CD4-positive, CD25-positive, alpha-beta regulatory T cell (primary cell): ENCODE data around the gene FBXL22. TPM values are rescaled to one million over a fixed set of nuclear protein-coding genes. Genes with fewer than 3 reads are reported as not detected.
A peak's percentile ranks its signal among the peaks of the same experiment; 100 is the strongest.

Experiments
- ATAC-seq, 2 donors: fragments of 150-1000 bp; cut with Tn5 transposase; one replicate each; pipeline ENCODE4 v1.10.0; 2021; ENCODE audit warnings: low read depth in 2 of 2, moderate number of reproducible peaks in 2 of 2, moderate library complexity in 1 of 2
- DNase-seq, 3 donors: peaks; one replicate each; pipeline versions ENCODE4 v3.0.0 to v3.0.0-alpha.2; 2012 to 2022; ENCODE audit warnings: mixed read lengths in 1 of 3
- H3K27ac ChIP-seq: one replicate; pipeline ENCODE4 v1.7.0; 2013; ENCODE audit warnings: mild to moderate bottlenecking, low read length; ENCODE audit not compliant: insufficient read depth, poor library complexity, severe bottlenecking
- H3K27me3 ChIP-seq: one replicate; pipeline ENCODE4 v1.7.0; 2013; ENCODE audit warnings: low read length; ENCODE audit not compliant: control insufficient read depth, insufficient read depth
- H3K36me3 ChIP-seq: one replicate; pipeline ENCODE4 v1.7.0; 2013; ENCODE audit warnings: mild to moderate bottlenecking, low read length, moderate library complexity; ENCODE audit not compliant: control insufficient read depth, insufficient read depth
- H3K4me1 ChIP-seq: 2 replicates; pipeline ENCODE4 v1.7.0; 2013; ENCODE audit warnings: mild to moderate bottlenecking, low read length; ENCODE audit not compliant: insufficient read depth, control insufficient read depth, poor library complexity, severe bottlenecking
- H3K4me3 ChIP-seq: one replicate; pipeline ENCODE4 v1.7.0; 2013; ENCODE audit warnings: low read depth, mild to moderate bottlenecking, low read length, moderate library complexity
- H3K9me3 ChIP-seq, 2 experiments: 1 replicate in 1 of 2; 2 replicates in 1 of 2; pipeline ENCODE4 v1.7.0; 2013; ENCODE audit warnings: low read length in 2 of 2, mild to moderate bottlenecking in 1 of 2, moderate library complexity in 1 of 2; ENCODE audit not compliant: control insufficient read depth in 2 of 2
- H3K27ac Mint-ChIP-seq, 3 donors: one replicate each; pipeline ENCODE4 v1.8.0; 2020 to 2022; ENCODE audit warnings: mild to moderate bottlenecking in 3 of 3, mixed read lengths in 3 of 3, moderate library complexity in 2 of 3
- H3K27me3 Mint-ChIP-seq: one replicate; pipeline ENCODE4 v1.8.0; 2022; ENCODE audit warnings: mild to moderate bottlenecking, mixed read lengths
- H3K36me3 Mint-ChIP-seq: one replicate; pipeline ENCODE4 v1.8.0; 2020; ENCODE audit warnings: mixed read lengths
- H3K4me1 Mint-ChIP-seq, 4 donors: one replicate each; pipeline ENCODE4 v1.8.0; 2020 to 2022; ENCODE audit warnings: mixed read lengths in 4 of 4, mild to moderate bottlenecking in 1 of 4
- H3K4me3 Mint-ChIP-seq, 4 donors: one replicate each; pipeline ENCODE4 v1.8.0; 2020 to 2022; ENCODE audit warnings: mild to moderate bottlenecking in 4 of 4, mixed read lengths in 4 of 4, moderate library complexity in 3 of 4
- H3K9me3 Mint-ChIP-seq, 7 donors: one replicate each; pipeline ENCODE4 v1.8.0; 2020 to 2022; ENCODE audit warnings: mixed read lengths in 7 of 7, mild to moderate bottlenecking in 3 of 7, moderate library complexity in 2 of 7
- polyA plus RNA-seq, 4 donors: library from polyadenylated mRNA; unstranded; fragments of 300-500 nt; fragmentation: Illumina TruSeq; gene quantifications; one replicate each; pipeline ENCODE4 v1.2.3, GENCODE V29; 2021
- total RNA-seq: library from RNA; stranded (reverse); gene quantifications from one replicate; pipeline ENCODE4 v1.2.3, GENCODE V29; 2022

Gene FBXL22, protein sequence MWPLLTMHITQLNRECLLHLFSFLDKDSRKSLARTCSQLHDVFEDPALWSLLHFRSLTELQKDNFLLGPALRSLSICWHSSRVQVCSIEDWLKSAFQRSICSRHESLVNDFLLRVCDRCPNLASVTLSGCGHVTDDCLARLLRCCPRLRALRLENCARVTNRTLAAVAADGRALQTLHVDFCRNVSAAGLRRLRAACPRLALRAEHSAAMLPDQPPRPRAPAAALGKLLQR
- total RNA-seq (1.7 TPM), polyA plus RNA-seq (1 to 10 TPM in 2 of 4 donors, under 1 TPM in 2; 0.45 to 2.1 (median 1.0) TPM)

DNA sequence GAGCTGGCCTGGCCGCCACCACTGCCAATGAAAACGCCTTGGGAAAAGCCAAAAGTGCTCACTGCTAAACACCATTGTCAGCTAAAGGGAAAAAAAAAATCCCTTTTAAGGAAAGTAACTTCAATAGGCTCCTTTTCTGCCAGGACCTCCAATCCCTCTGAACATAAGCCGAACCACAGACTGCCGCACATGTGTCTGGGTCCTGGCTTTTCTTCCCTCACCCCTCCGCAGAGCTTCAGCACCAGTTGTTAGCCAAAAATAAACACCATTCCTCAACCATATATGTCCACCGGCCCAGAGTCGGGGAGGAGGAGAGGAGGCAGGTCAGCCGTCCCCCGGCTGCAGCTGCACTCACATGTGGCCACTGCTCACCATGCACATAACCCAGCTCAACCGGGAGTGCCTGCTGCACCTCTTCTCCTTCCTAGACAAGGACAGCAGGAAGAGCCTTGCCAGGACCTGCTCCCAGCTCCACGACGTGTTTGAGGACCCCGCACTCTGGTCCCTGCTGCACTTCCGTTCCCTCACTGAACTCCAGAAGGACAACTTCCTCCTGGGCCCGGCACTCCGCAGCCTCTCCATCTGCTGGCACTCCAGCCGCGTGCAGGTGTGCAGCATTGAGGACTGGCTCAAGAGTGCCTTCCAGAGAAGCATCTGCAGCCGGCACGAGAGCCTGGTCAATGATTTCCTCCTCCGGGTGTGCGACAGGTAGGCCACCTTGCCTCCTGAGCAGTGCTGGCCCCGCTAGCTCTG, at the start of gene FBXL22:
Gene FBXL22, plus strand, starts transcription at position 350 of the 753 bp plus-strand sequence. Its CDS starts 6 bp downstream, at position 356.
- H3K27me3 ChIP-seq, result no peaks in the 10 kb centered on the region
- H3K27ac ChIP-seq, result no peak within 1 kb of the TSS
- peaks cover 28% of the 10 kb centered on the region for H3K4me1 ChIP-seq

DNA sequence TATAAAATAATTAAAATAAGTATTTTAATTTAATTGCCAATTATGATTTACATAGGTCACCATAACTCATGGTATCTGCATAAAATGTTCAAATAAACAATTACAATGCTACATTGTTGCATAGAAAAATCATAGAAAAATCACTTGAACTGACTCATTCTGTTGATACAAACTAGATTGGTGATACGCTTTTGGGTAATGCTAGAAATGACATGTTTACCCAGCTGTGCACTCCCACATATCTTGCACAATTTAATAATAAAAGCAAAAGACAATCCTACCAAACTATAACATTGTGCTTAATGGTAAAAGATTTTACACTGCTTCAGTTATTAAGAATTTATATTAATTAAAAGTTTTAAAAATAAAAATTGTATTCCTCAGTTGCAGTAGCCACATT, 45.8 kb upstream of the FBXL22 start:
- H3K4me1 Mint-ChIP-seq, result peaks cover 23 to 60% (median 47%) of the 10 kb centered on the region in 4 donors
- H3K27ac ChIP-seq, result no peak overlapping the region
- peaks cover 20% of the 10 kb centered on the region for H3K36me3 ChIP-seq
- H3K4me1 ChIP-seq, result peaks cover 10% of the 10 kb centered on the region
- no peak for DNase-seq
- no peaks in the 10 kb centered on the region for H3K9me3 Mint-ChIP-seq
- H3K27ac Mint-ChIP-seq, result no peak overlapping the region
- H3K36me3 Mint-ChIP-seq, result peaks cover 17% of the 10 kb centered on the region
- no peaks in the 10 kb centered on the region for H3K27me3 ChIP-seq
- no peaks in the 10 kb centered on the region for H3K9me3 ChIP-seq
- H3K4me3 ChIP-seq, result no peak overlapping the region
- H3K4me3 Mint-ChIP-seq, result no peak overlapping the region
- ATAC-seq, result no peak
- H3K27me3 Mint-ChIP-seq, result no peaks in the 10 kb centered on the region

More for the DNA sequence above, at the start of gene FBXL22:
- H3K4me3 Mint-ChIP-seq, result peak within 1 kb of the TSS; percentile 30 to 90 (median 73)
- peaks cover 10 to 67% (median 32%) of the 10 kb centered on the region in 4 donors for H3K4me1 Mint-ChIP-seq
- Histone ChIP-seq H3K9me3 (no peaks in the 10 kb centered on the region), H3K36me3 (peaks cover 14% of the 10 kb centered on the region), H3K4me3 (no peak within 1 kb of the TSS)
- ATAC-seq (no peak), DNase-seq (no peak)
- H3K9me3 Mint-ChIP-seq, result no peaks in the 10 kb centered on the region
- H3K36me3 Mint-ChIP-seq, result peaks cover 22% of the 10 kb centered on the region
- peak within 1 kb of the TSS; percentile 62 to 88 (median 78) for H3K27ac Mint-ChIP-seq
- H3K27me3 Mint-ChIP-seq, result no peaks in the 10 kb centered on the region

DNA sequence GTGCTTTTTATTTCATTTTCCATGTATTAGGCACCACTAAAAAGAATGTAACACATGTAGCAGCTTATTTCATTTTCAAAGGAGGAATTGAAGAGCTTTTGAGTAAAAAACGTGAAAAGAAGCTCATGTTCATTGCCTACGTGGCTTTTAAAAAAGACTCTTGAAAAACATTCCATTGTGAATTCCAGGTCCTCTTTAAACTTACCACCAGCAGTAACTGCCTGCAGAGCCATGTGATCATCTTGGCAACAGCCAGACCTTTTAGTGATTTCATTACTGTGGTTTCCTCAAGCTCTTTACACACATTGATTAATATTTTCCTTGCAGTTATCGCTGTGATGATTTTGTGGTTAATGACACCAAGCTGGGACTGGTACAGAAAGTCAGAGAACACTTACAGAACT, 43.8 kb upstream of the FBXL22 start:
- no peak for DNase-seq
- H3K4me1 Mint-ChIP-seq, result peaks cover 26 to 60% (median 46%) of the 10 kb centered on the region in 4 donors
- Histone ChIP-seq H3K36me3 (peaks cover 31% of the 10 kb centered on the region), H3K27ac (no peak overlapping the region), H3K4me1 (peaks cover 10% of the 10 kb centered on the region), H3K27me3 (no peaks in the 10 kb centered on the region), H3K9me3 (no peaks in the 10 kb centered on the region), H3K4me3 (no peak overlapping the region)
- H3K4me3 Mint-ChIP-seq, result no peak overlapping the region
- H3K36me3 Mint-ChIP-seq, result peaks cover 32% of the 10 kb centered on the region
- H3K9me3 Mint-ChIP-seq, result no peaks in the 10 kb centered on the region
- H3K27ac Mint-ChIP-seq, result peak overlapping the region in 2 of 3 donors; percentile 68 to 97
- no peak for ATAC-seq
- H3K27me3 Mint-ChIP-seq, result no peaks in the 10 kb centered on the region

DNA sequence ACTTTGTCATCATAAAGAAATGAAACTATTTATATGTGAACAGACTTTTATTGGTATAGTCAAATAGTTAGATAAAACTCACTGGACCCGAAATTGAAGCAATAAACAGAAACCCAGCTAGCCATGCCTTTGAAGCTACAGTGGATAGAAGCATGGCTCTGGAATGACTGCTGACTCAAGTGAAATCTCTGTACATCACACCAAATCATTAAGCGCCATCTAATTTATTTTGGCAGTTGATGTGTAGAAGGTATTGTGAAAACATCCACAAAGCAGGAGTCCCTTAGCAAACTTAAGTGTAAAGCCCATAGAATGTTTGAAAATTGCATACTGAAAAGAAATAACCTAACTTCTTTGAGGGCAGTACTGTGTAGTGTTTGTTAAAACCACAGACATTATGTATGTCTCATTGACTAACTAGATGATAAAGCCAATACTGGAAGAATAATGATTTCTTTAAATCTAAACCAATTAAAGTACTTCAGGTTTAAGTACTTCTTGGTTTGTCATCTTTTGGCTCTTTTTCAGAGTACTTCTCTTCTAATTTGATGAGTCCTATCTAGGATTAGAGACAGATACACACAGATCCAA, 42.8 kb upstream of the FBXL22 start:
- peak overlapping the region; percentile 3 to 55 (median 24) for H3K27ac Mint-ChIP-seq
- H3K27me3 Mint-ChIP-seq, result no peaks in the 10 kb centered on the region
- Histone ChIP-seq H3K4me1 (peaks cover 10% of the 10 kb centered on the region), H3K4me3 (no peak overlapping the region), H3K27ac (no peak overlapping the region), H3K36me3 (peaks cover 39% of the 10 kb centered on the region), H3K27me3 (no peaks in the 10 kb centered on the region), H3K9me3 (no peaks in the 10 kb centered on the region)
- H3K36me3 Mint-ChIP-seq, result peaks cover 39% of the 10 kb centered on the region
- ATAC-seq (no peak), DNase-seq (no peak)
- H3K9me3 Mint-ChIP-seq, result no peaks in the 10 kb centered on the region
- H3K4me3 Mint-ChIP-seq, result no peak overlapping the region
- peaks cover 29 to 60% (median 48%) of the 10 kb centered on the region in 4 donors for H3K4me1 Mint-ChIP-seq

DNA sequence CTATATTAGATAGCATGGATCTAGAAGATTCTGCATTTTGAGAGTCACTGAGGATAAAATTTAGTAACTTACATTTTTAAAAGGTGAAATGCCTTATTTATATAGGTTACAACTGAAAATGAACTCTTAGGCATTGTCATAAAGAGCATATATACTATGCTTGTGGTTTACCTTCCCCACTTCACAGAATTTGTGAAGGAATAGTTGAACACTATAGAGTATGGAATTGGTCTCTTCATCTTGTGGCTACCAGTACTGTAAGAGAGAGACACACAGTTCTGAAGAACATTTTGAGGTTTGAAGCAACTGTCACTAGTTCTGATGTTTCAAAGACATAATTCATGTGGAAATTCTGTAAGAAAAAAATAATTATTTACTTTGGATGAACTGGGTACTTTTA, 41.7 kb upstream of the FBXL22 start:
- ATAC-seq (no peak), DNase-seq (no peak)
- Histone ChIP-seq H3K27ac (no peak overlapping the region), H3K9me3 (no peaks in the 10 kb centered on the region), H3K36me3 (peaks cover 48% of the 10 kb centered on the region), H3K4me1 (peaks cover 10% of the 10 kb centered on the region), H3K4me3 (no peak overlapping the region), H3K27me3 (no peaks in the 10 kb centered on the region)
- Mint-ChIP-seq H3K9me3 (no peaks in the 10 kb centered on the region), H3K27me3 (no peaks in the 10 kb centered on the region), H3K27ac (peak overlapping the region; percentile 75 to 86 (median 78)), H3K4me3 (no peak overlapping the region), H3K36me3 (peaks cover 46% of the 10 kb centered on the region), H3K4me1 (peaks cover 32 to 51% (median 42%) of the 10 kb centered on the region in 4 donors)

DNA sequence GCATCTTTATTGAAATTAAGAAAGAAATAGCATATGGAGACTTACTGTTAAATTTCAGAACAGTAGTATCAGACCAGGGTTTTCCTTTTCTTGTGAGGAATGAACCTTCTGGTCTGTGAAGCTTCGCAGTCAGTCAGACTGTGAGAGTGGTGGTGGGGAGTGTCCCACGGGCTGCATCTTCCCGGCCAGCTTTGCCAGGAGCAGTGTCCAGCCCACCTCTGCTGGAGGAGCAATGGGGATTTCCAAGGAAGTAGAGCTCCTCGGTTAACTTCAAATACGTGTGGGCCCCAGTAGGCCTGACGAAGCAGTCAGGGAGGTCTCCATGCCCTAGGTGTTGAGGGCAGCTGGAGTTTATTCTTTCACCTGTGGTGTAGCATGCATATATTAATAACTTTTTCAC, 40.9 kb upstream of the FBXL22 start:
- Mint-ChIP-seq H3K27ac (peak overlapping the region in 2 of 3 donors; percentile 75 to 78), H3K4me1 (peaks cover 37 to 51% (median 42%) of the 10 kb centered on the region in 4 donors), H3K27me3 (no peaks in the 10 kb centered on the region), H3K4me3 (no peak overlapping the region), H3K9me3 (no peaks in the 10 kb centered on the region), H3K36me3 (peaks cover 52% of the 10 kb centered on the region)
- Histone ChIP-seq H3K36me3 (peaks cover 55% of the 10 kb centered on the region), H3K4me3 (no peak overlapping the region), H3K9me3 (no peaks in the 10 kb centered on the region), H3K27me3 (no peaks in the 10 kb centered on the region), H3K27ac (no peak overlapping the region), H3K4me1 (peaks cover 10% of the 10 kb centered on the region)
- ATAC-seq, result no peak
- no peak for DNase-seq

DNA sequence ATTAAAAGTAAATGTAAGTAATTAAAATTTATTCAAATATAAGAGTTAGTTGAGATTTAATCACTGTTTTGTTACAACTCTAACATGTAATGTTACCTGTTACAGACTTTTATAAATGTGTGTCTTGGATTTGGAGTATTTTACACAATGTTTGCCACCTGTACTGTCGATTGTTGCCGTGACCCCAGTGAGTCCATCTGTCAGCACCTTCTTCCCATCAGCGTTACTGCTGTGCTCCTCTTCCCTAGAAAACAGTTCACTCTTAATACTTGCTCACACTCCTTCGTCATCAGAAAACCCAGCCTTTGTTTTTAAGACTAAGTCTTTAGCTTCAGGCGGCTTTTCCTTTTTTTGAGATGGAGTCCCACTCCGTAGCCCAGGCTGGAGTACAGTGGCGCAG, 40.5 kb upstream of the FBXL22 start:
- no peak overlapping the region for H3K4me3 ChIP-seq
- ATAC-seq, result no peak
- H3K9me3 Mint-ChIP-seq, result no peaks in the 10 kb centered on the region
- no peak for DNase-seq
- peaks cover 52% of the 10 kb centered on the region for H3K36me3 Mint-ChIP-seq
- no peaks in the 10 kb centered on the region for H3K27me3 Mint-ChIP-seq
- H3K4me1 ChIP-seq, result peaks cover 10% of the 10 kb centered on the region
- peak overlapping the region in 2 of 3 donors; percentile 56 to 84 for H3K27ac Mint-ChIP-seq
- no peaks in the 10 kb centered on the region for H3K9me3 ChIP-seq
- peaks cover 37 to 51% (median 42%) of the 10 kb centered on the region in 4 donors for H3K4me1 Mint-ChIP-seq
- no peak overlapping the region for H3K4me3 Mint-ChIP-seq
- H3K36me3 ChIP-seq, result peaks cover 59% of the 10 kb centered on the region
- no peak overlapping the region for H3K27ac ChIP-seq
- no peaks in the 10 kb centered on the region for H3K27me3 ChIP-seq
